NB4 (cell line): ENCODE results near the gene CARD9.

Source experiments
- POLR2A ChIP-seq: IDR thresholded peaks from 2 replicates; pipeline ENCODE4 v1.6.1; 2011; ENCODE audit warnings: mild to moderate bottlenecking; ENCODE audit not compliant: insufficient read length; ENCODE audit errors: extremely low read depth
- TF ChIP-seq, protein P1 (sequence below): IDR thresholded peaks from one replicate; pipeline ENCODE4 v1.5.1; 2012; ENCODE audit warnings: low read depth, low read length
- TF ChIP-seq, protein P2 (sequence below): IDR thresholded peaks from 2 replicates; pipeline ENCODE4 v1.6.1; 2011; ENCODE audit warnings: low read depth, low read length

DNA sequence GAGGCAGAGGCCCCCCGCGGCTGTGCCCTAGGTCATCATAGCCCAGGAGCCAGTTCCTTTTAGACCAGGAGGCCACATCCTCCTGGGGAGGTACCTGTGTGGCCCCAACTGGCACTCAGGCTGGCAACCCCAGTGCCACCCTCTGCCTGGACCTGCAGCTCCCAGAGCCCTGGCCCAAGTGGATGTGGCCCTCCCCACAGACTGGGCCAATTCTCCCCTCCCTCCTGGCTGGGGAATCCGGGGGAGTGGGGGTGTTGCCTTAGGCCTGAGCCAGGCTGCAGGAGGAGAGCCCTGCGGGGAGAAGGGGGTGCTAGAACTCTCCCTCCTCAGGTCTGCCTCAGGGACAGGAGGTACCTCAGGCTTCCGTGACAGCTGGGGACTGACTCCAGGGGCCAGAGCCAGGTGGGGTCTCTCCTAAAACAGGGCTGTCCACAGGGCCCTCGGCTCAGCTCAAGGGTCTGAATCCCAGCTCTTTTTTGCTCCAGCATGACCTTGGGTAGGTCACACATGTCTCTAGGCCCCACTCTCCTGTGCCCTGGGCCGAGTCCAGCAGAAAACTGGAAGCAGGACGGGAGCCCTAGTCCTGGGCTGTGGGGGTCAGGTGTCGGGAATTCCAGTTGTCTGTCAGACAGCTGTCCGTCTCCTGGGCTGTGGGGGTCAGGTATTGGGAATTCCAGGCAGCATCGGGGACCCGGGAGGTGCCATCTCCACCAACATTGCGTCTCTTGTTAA lies 19.5 kb downstream of the CARD9 start:
- TF ChIP-seq, protein P1, sequence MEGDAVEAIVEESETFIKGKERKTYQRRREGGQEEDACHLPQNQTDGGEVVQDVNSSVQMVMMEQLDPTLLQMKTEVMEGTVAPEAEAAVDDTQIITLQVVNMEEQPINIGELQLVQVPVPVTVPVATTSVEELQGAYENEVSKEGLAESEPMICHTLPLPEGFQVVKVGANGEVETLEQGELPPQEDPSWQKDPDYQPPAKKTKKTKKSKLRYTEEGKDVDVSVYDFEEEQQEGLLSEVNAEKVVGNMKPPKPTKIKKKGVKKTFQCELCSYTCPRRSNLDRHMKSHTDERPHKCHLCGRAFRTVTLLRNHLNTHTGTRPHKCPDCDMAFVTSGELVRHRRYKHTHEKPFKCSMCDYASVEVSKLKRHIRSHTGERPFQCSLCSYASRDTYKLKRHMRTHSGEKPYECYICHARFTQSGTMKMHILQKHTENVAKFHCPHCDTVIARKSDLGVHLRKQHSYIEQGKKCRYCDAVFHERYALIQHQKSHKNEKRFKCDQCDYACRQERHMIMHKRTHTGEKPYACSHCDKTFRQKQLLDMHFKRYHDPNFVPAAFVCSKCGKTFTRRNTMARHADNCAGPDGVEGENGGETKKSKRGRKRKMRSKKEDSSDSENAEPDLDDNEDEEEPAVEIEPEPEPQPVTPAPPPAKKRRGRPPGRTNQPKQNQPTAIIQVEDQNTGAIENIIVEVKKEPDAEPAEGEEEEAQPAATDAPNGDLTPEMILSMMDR = no peak
- no peak for TF ChIP-seq POLR2A
- TF ChIP-seq, protein P2, sequence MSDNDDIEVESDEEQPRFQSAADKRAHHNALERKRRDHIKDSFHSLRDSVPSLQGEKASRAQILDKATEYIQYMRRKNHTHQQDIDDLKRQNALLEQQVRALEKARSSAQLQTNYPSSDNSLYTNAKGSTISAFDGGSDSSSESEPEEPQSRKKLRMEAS = no peak
